Measurements from ENCODE around the gene FAM163B. TPM values are rescaled to one million over a fixed set of nuclear protein-coding genes. Genes with fewer than 3 reads are reported as not detected.

Gene FAM163B
- total and polyA plus RNA-seq, 9 of the 15 experiments (the other 6 are each of a cell fraction or from before 2014, with no cell fraction given) = not detected

GRCh38 chr9:133629221-133630110 is 20.3 kb upstream of the FAM163B start:
- Histone ChIP-seq H4K20me1 (replicated peaks; ENCODE audit: control insufficient read depth, insufficient read depth, low read length) (0 out of 2 replicates have a peak, but pooled peaks cover 2% of the 10 kb centered on the region), H3K27ac (ENCODE audit: extremely low read depth, low read depth, low read length) (no peak overlapping the region), H3K9me3 (replicated peaks; ENCODE audit: control insufficient read depth, insufficient read depth, low read depth, low read length) (no peaks in the 10 kb centered on the region), H3K36me3 (ENCODE audit: control insufficient read depth, insufficient read depth, low read length) (no peaks in the 10 kb centered on the region), H3K4me3 (no peak overlapping the region), H3K9me1 (ENCODE audit: control insufficient read depth, insufficient read depth, low read length) (no peaks in the 10 kb centered on the region), H3K79me2 (ENCODE audit: control insufficient read depth, insufficient read depth, low read length) (no peaks in the 10 kb centered on the region), H2AFZ (ENCODE audit: low read depth, low read length) (no peak overlapping the region), H3K27me3 (ENCODE audit: control insufficient read depth in 2 of 2, insufficient read depth in 2 of 2, low read length in 2 of 2) (peaks cover 0 to 41% of the 10 kb centered on the region in 2 experiments; a peak in 2 of 5 replicates), H3K9ac (ENCODE audit: insufficient read depth in 1 of 2, low read depth in 2 of 2, low read length in 2 of 2) (no peak overlapping the region), H3K4me1 (replicated peaks in 1 of 2; ENCODE audit: control insufficient read depth in 2 of 2, insufficient read depth in 2 of 2, low read length in 2 of 2) (peaks cover 0 to 7% of the 10 kb centered on the region in 2 experiments; a peak in 3 of 5 replicates), H3K4me2 (ENCODE audit: insufficient read depth, low read length) (no peak overlapping the region)
- no peak for TF ChIP-seq MTF1 (CRISPR knock-in tag; IDR thresholded peaks at IDR 0.05; ENCODE audit: borderline replicate concordance)
- TF ChIP-seq RAD21 (CRISPR knock-in tag; conservative IDR thresholded peaks at IDR 0.05 in 1 of 2, IDR thresholded peaks at IDR 0.05 in 1 of 2) = no peak
- TF ChIP-seq RBM15 (IDR thresholded peaks at IDR 0.05; ENCODE audit: insufficient read depth, low read length) = no peak
- in situ Hi-C loops (cut with MboI) = no loop called here
- ATAC-seq (no peak), FAIRE-seq (no peak), DNase-seq (ENCODE audit: extremely low read depth in 1 of 4, low spot score in 3 of 4) (no peak)
- BruUV-seq (replicated peaks) = no TSS peak
- intact Hi-C loops (cut with micrococcal nuclease) = no loop called here
- POLR2A ChIA-PET = no interaction called here
- 2% methylated on average over 22 of the region's 23 CpGs for WGBS (ENCODE audit: insufficient coverage, low coverage, missing lambda C conversion rate)
- CTCF ChIA-PET (ENCODE audit: low intra/inter-chr PET ratio) = no interaction called here

- Histone ChIP-seq H3K36me3 (ENCODE audit: control insufficient read depth, insufficient read depth, low read length) (no peaks in the 10 kb centered on the region), H2AFZ (ENCODE audit: low read depth, low read length) (no peak overlapping the region), H3K27ac (ENCODE audit: extremely low read depth, low read depth, low read length) (no peak overlapping the region), H3K9me3 (replicated peaks; ENCODE audit: control insufficient read depth, insufficient read depth, low read depth, low read length) (no peaks in the 10 kb centered on the region), H3K9me1 (ENCODE audit: control insufficient read depth, insufficient read depth, low read length) (no peaks in the 10 kb centered on the region), H4K20me1 (replicated peaks; ENCODE audit: control insufficient read depth, insufficient read depth, low read length) (no peaks in the 10 kb centered on the region), H3K9ac (ENCODE audit: insufficient read depth in 1 of 2, low read depth in 2 of 2, low read length in 2 of 2) (no peak overlapping the region), H3K27me3 (ENCODE audit: control insufficient read depth in 2 of 2, insufficient read depth in 2 of 2, low read length in 2 of 2) (peaks cover 0 to 36% of the 10 kb centered on the region in 2 experiments; a peak in 2 of 5 replicates), H3K4me1 (replicated peaks in 1 of 2; ENCODE audit: control insufficient read depth in 2 of 2, insufficient read depth in 2 of 2, low read length in 2 of 2) (0 out of 5 replicates have a peak, but pooled peaks cover 0 to 3% of the 10 kb centered on the region in 2 experiments), H3K4me2 (ENCODE audit: insufficient read depth, low read length) (no peak overlapping the region), H3K79me2 (ENCODE audit: control insufficient read depth, insufficient read depth, low read length) (no peaks in the 10 kb centered on the region), H3K4me3 (no peak overlapping the region)
- no TSS peak for BruUV-seq (replicated peaks)
- ChIA-PET CTCF (ENCODE audit: low intra/inter-chr PET ratio) (no interaction called here), POLR2A (interaction anchor here (0.7 kb wide), 1 partner anchor 628 kb away, joined by 3 read pairs; no protein-coding TSS in a partner anchor)
- ATAC-seq = no peak
- intact Hi-C loops (cut with micrococcal nuclease) = no loop called here
- no peak for DNase-seq (ENCODE audit: extremely low read depth in 1 of 4, low spot score in 3 of 4)
- no peak for FAIRE-seq
- WGBS (ENCODE audit: insufficient coverage, low coverage, missing lambda C conversion rate) = under 1% methylated on average over 8 of the region's 8 CpGs
- in situ Hi-C loops (cut with MboI) = no loop called here
- TF ChIP-seq NR4A1 (CRISPR knock-in tag; IDR thresholded peaks at IDR 0.05) (no peak), NR4A1 (tag; IDR thresholded peaks at IDR 0.05) (no peak), JUN (IDR thresholded peaks at IDR 0.05; ENCODE audit: borderline replicate concordance, low read depth, low read length) (no peak), JUN (CRISPR knock-in tag; IDR thresholded peaks at IDR 0.05; ENCODE audit: borderline replicate concordance) (no peak), E4F1 (CRISPR knock-in tag; IDR thresholded peaks at IDR 0.05; ENCODE audit: borderline replicate concordance) (no peak)
Observed at GRCh38 chr9:133628766-133629165, 19.6 kb upstream of the FAM163B start.

All from K562 (cell line).